ENCODE data around the gene THAP12.
"Not testable (repeated sequence)": the region's sequence is repeated elsewhere in the genome, so short reads cannot be mapped to it uniquely, and the experiment has no call there.

DNA sequence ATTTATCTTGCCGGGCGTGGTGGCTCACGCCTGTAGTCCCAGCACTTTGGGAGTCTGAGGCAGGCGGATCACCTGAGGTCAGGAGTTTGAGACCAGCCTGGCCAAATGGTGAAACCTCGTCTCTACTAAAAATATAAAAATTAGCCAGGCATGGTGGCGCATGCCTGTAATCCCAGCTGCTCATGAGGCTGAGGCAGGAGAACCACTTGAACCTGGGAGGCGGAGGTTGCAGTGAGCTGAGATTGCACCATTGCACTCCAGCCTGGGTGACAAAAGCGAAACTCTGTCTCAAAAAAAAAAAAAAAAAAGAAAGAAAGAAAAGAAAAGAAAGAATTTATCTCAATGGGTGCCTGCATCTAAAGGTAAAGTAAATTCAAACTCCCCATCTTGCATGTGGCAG lies 20.6 kb upstream of the THAP12 start:
- TF ChIP-seq EZH2phosphoT487 (IDR thresholded peaks at IDR 0.05; ENCODE audit: insufficient read depth, low read depth); EZH2 (IDR thresholded peaks at IDR 0.05; ENCODE audit: insufficient read depth, poor library complexity, severe bottlenecking): not testable (repeated sequence)

Measured in GM23248 (cell line).